ENCODE measurements around the gene ZNF670. TPM values are rescaled to one million over a fixed set of nuclear protein-coding genes. Genes with fewer than 3 reads are reported as not detected.

Gene ZNF670
- total RNA-seq, 1 experiment from 2014 or later = 13.9 TPM

DNA sequence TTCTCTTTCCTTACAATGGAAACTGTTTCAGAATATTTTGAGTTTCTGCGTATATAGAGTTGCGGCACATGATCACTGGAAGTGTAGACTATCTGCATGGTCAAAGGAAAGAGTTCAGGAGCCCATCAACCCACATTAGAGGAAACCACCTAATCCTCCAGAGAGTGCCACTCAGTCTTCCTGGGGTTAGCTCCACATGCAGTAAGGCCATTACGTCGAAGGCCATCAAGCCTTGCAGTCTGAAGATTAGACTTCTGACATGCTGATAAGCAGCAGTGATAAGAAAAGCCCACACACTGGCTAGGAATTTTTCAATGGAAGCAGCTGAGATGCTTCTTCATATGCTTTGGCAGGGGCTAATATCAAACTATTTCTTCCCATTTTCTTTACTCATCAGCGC is 17.9 kb upstream of the ZNF670 start:
- H2AK5ac ChIP-seq (ENCODE audit: insufficient read length, low read length) = no peak overlapping the region
- H3T11ph ChIP-seq (ENCODE audit: low read length) = no peak overlapping the region
- H2AFZ ChIP-seq (ENCODE audit: low read length) = no peak overlapping the region
- no peaks in the 10 kb centered on the region for H3K23me2 ChIP-seq (ENCODE audit: insufficient read length, low read depth, low read length, poor library complexity, severe bottlenecking)
- no peak overlapping the region for H3K4ac ChIP-seq (ENCODE audit: low read depth, low read length)
- TF ChIP-seq, protein P1, sequence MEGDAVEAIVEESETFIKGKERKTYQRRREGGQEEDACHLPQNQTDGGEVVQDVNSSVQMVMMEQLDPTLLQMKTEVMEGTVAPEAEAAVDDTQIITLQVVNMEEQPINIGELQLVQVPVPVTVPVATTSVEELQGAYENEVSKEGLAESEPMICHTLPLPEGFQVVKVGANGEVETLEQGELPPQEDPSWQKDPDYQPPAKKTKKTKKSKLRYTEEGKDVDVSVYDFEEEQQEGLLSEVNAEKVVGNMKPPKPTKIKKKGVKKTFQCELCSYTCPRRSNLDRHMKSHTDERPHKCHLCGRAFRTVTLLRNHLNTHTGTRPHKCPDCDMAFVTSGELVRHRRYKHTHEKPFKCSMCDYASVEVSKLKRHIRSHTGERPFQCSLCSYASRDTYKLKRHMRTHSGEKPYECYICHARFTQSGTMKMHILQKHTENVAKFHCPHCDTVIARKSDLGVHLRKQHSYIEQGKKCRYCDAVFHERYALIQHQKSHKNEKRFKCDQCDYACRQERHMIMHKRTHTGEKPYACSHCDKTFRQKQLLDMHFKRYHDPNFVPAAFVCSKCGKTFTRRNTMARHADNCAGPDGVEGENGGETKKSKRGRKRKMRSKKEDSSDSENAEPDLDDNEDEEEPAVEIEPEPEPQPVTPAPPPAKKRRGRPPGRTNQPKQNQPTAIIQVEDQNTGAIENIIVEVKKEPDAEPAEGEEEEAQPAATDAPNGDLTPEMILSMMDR (conservative IDR thresholded peaks at IDR 0.05) = no peak
- no peak overlapping the region for H4K91ac ChIP-seq (ENCODE audit: insufficient read length, low read depth, low read length)
- H2BK15ac ChIP-seq (ENCODE audit: low read depth, low read length) = no peak overlapping the region
- H2BK12ac ChIP-seq (ENCODE audit: insufficient read length, low read depth, low read length) = no peak overlapping the region
- H4K20me1 ChIP-seq (ENCODE audit: control insufficient read depth, insufficient read depth, insufficient read length) = no peaks in the 10 kb centered on the region
- H3K23ac ChIP-seq (ENCODE audit: insufficient read length, low read depth, low read length) = no peak overlapping the region
- no peak overlapping the region for H3K4me2 ChIP-seq (ENCODE audit: insufficient read depth, insufficient read length, low read length)
- peaks cover 4% of the 10 kb centered on the region for H3K9me3 ChIP-seq (ENCODE audit: control insufficient read depth, low read depth, low read length)
- H3K9me3 Mint-ChIP-seq = peaks cover 9 to 14% of the 10 kb centered on the region in 2 experiments; a peak in 4 of 5 replicates
- H3K36me3 Mint-ChIP-seq (ENCODE audit: insufficient read depth in 1 of 3, low read depth in 3 of 3) = peaks cover 15 to 38% (median 34%) of the 10 kb centered on the region in 3 experiments
- no peaks in the 10 kb centered on the region for H3K4me1 ChIP-seq (ENCODE audit: insufficient read depth, low read length)
- no peak overlapping the region for H2BK5ac ChIP-seq (ENCODE audit: insufficient read length, low read length)
- H3K9ac ChIP-seq (ENCODE audit: extremely low read depth, insufficient read length, low read length) = no peak overlapping the region
- no peak overlapping the region for H4K5ac ChIP-seq (ENCODE audit: insufficient read length, low read depth, low read length)
- no peaks in the 10 kb centered on the region for H3K27me3 Mint-ChIP-seq (ENCODE audit: low read depth)
- no peaks in the 10 kb centered on the region for H3K27me3 ChIP-seq (ENCODE audit: insufficient read depth, low read length)
- no peak overlapping the region for H3K56ac ChIP-seq (ENCODE audit: insufficient read length, low read depth, low read length)
- no peak overlapping the region for H3K27ac ChIP-seq (ENCODE audit: insufficient read length, low read depth, low read length)
- no peaks in the 10 kb centered on the region for H3K4me1 Mint-ChIP-seq
- no peaks in the 10 kb centered on the region for H3K79me1 ChIP-seq (ENCODE audit: insufficient read depth, low read depth, low read length, poor library complexity, severe bottlenecking)
- H2BK120ac ChIP-seq (ENCODE audit: low read depth, low read length, poor library complexity, severe bottlenecking) = no peak overlapping the region
- no peaks in the 10 kb centered on the region for H3K79me2 ChIP-seq (ENCODE audit: insufficient read depth, low read length)
- WGBS (ENCODE audit: extremely low coverage, insufficient read length, low lambda C conversion rate) = no CpG with 5 or more reads among the region's 5 CpGs
- H3K14ac ChIP-seq (ENCODE audit: insufficient read depth, low read length) = no peak overlapping the region
- no peak overlapping the region for H3K27ac Mint-ChIP-seq
- no peak overlapping the region for H3K4me3 Mint-ChIP-seq
- H2BK20ac ChIP-seq (ENCODE audit: low read depth, low read length, poor library complexity, severe bottlenecking) = no peak overlapping the region
- H4K8ac ChIP-seq (replicated peaks; ENCODE audit: insufficient read length, low read depth, low read length) = no peak overlapping the region
- H3K18ac ChIP-seq (ENCODE audit: insufficient read length, low read depth, low read length) = no peak overlapping the region
- DNase-seq = no peak
